ENCODE measurements around the gene WAPL.

WAPL gene

GRCh38 chr10:86523348-86523747 is 1.8 kb upstream of the WAPL start:
- no peak for DNase-seq (ENCODE audit: low spot score)

GRCh38 chr10:86522510-86522855 is 891 bp upstream of the WAPL start:
- no peak for DNase-seq (ENCODE audit: low spot score)

GRCh38 chr10:86520871-86521677 is 518 bp downstream of the WAPL start:
- DNase-seq (ENCODE audit: low spot score) = peak; percentile 15

- DNase-seq (ENCODE audit: low spot score) = no peak
These were observed 2.8 kb downstream of the WAPL start for GRCh38 chr10:86518781-86519180.

GRCh38 chr10:86512137-86512536 is 9.5 kb downstream of the WAPL start:
- no peak for DNase-seq (ENCODE audit: low spot score)

- no peak for DNase-seq (ENCODE audit: low spot score)
These were observed 10.3 kb downstream of the WAPL start for GRCh38 chr10:86511027-86511865.

- DNase-seq (ENCODE audit: low spot score) = no peak
These were observed 12.4 kb downstream of the WAPL start for GRCh38 chr10:86509145-86509544.

- DNase-seq (ENCODE audit: low spot score) = no peak
These were observed 13.4 kb downstream of the WAPL start for GRCh38 chr10:86508217-86508616.

GRCh38 chr10:86506499-86506898 is 15.1 kb downstream of the WAPL start:
- no peak for DNase-seq (ENCODE audit: low spot score)

- DNase-seq (ENCODE audit: low spot score) = no peak
These were observed 15.5 kb downstream of the WAPL start for GRCh38 chr10:86506062-86506461.

- no peak for DNase-seq (ENCODE audit: low spot score)
These were observed 17.1 kb downstream of the WAPL start for GRCh38 chr10:86504510-86504909.

GRCh38 chr10:86500846-86501245 is 20.7 kb downstream of the WAPL start:
- DNase-seq (ENCODE audit: low spot score) = no peak

- DNase-seq (ENCODE audit: low spot score) = no peak
These were observed 23.0 kb downstream of the WAPL start for GRCh38 chr10:86498598-86498997.

GRCh38 chr10:86497621-86498020 is 24.0 kb downstream of the WAPL start:
- no peak for DNase-seq (ENCODE audit: low spot score)

- DNase-seq (ENCODE audit: low spot score) = no peak
These were observed 31.5 kb downstream of the WAPL start for GRCh38 chr10:86489960-86490612.

- DNase-seq (ENCODE audit: low spot score) = no peak
These were observed 32.4 kb downstream of the WAPL start for GRCh38 chr10:86489071-86489810.

GRCh38 chr10:86486856-86487255 is 34.7 kb downstream of the WAPL start:
- no peak for DNase-seq (ENCODE audit: low spot score)

GRCh38 chr10:86483664-86484063 is 37.9 kb downstream of the WAPL start:
- DNase-seq (ENCODE audit: low spot score) = no peak

GRCh38 chr10:86481761-86482160 is 39.8 kb downstream of the WAPL start:
- no peak for DNase-seq (ENCODE audit: low spot score)

- DNase-seq (ENCODE audit: low spot score) = no peak
These were observed 41.0 kb downstream of the WAPL start for GRCh38 chr10:86480571-86480970.

GRCh38 chr10:86472061-86472460 is 49.5 kb downstream of the WAPL start:
- DNase-seq (ENCODE audit: low spot score) = no peak

Data from CD4-positive, alpha-beta T cell treated with Interleukin-6 at 100 ng/mL for 8 hours (primary cell).